WTC11 (cell line): ENCODE data around the gene ATAD2B. TPM values are rescaled to one million over a fixed set of nuclear protein-coding genes. Genes with fewer than 3 reads are reported as not detected.

Source experiments
- ATAC-seq: fragments of 200-7000 bp; cut with Tn5 transposase; 2 replicates; pipeline ENCODE4 v1.10.0; 2021; ENCODE audit warnings: mild to moderate bottlenecking, moderate library complexity
- CTCF ChIA-PET: fragments of 300-600 bp; sonication (Branson Sonifier 250); formaldehyde crosslinking; loops from one replicate; lab custom pipeline; 2021; ENCODE audit warnings: antibody characterized with exemption; lab: Charles Lee
- POLR2A ChIA-PET: fragments of 350-600 bp; sonication (Branson Sonifier 250); formaldehyde crosslinking; loops from one replicate; lab custom pipeline; 2021; ENCODE audit warnings: antibody characterized with exemption; lab: Charles Lee
- DNase-seq: peaks from one replicate; pipeline ENCODE4 v3.0.0; 2021; ENCODE audit warnings: low spot score
- H3K27ac Mint-ChIP-seq: 2 replicates; pipeline ENCODE4 v1.8.0; 2021; ENCODE audit warnings: mixed read lengths
- H3K27me3 Mint-ChIP-seq: 2 replicates; pipeline ENCODE4 v1.8.0; 2021; ENCODE audit warnings: low read depth, mild to moderate bottlenecking, moderate library complexity, mixed read lengths
- H3K36me3 Mint-ChIP-seq: 2 replicates; pipeline ENCODE4 v1.8.0; 2021; ENCODE audit warnings: mixed read lengths
- H3K4me1 Mint-ChIP-seq: 2 replicates; pipeline ENCODE4 v1.8.0; 2022; ENCODE audit warnings: mixed read lengths
- H3K4me3 Mint-ChIP-seq: 2 replicates; pipeline ENCODE4 v1.8.0; 2021; ENCODE audit warnings: mild to moderate bottlenecking, moderate library complexity, mixed read lengths
- H3K9me3 Mint-ChIP-seq: 2 replicates; pipeline ENCODE4 v1.8.0; 2021; ENCODE audit warnings: mixed read lengths
- ATF1 ChIP-seq: sonication (generic); formaldehyde crosslinking; IDR thresholded peaks from 2 replicates; pipeline ENCODE4 v1.8.1; 2023; ENCODE audit warnings: mild to moderate bottlenecking, moderate library complexity, missing genetic modification reagents
- FOXJ3 ChIP-seq: sonication (generic); formaldehyde crosslinking; IDR thresholded peaks from 2 replicates; pipeline ENCODE4 v1.9.0; 2021; ENCODE audit warnings: missing genetic modification reagents, mild to moderate bottlenecking, borderline replicate concordance
- FOXK1 ChIP-seq: sonication (generic); formaldehyde crosslinking; IDR thresholded peaks from 2 replicates; pipeline ENCODE4 v1.8.0; 2022; ENCODE audit warnings: mild to moderate bottlenecking, moderate library complexity, missing genetic modification reagents
- NR3C1 ChIP-seq: sonication (generic); formaldehyde crosslinking; conservative IDR thresholded peaks from 2 replicates; pipeline ENCODE4 v1.8.1; 2023; ENCODE audit warnings: low read depth, mild to moderate bottlenecking, missing genetic modification reagents
- TP53 ChIP-seq: sonication (generic); formaldehyde crosslinking; IDR thresholded peaks from 2 replicates; pipeline ENCODE4 v1.8.1; 2023; ENCODE audit warnings: mild to moderate bottlenecking, missing genetic modification reagents
- ZNF396 ChIP-seq: fragments of 250-450 bp; sonication (Bioruptor Pico); IDR thresholded peaks from 2 replicates; pipeline ENCODE4 v1.8.0; 2021; ENCODE audit warnings: mild to moderate bottlenecking, moderate library complexity, borderline replicate concordance
- ZNF416 ChIP-seq: fragments of 250-450 bp; sonication (Bioruptor Pico); IDR thresholded peaks from 2 replicates; pipeline ENCODE4 v1.9.0; 2021; ENCODE audit warnings: mild to moderate bottlenecking, inconsistent platforms
- ZNF423 ChIP-seq: fragments of 250-450 bp; sonication (Bioruptor Pico); IDR thresholded peaks from 2 replicates; pipeline ENCODE4 v2.1.2; 2022; ENCODE audit warnings: mild to moderate bottlenecking, moderate library complexity
- ZNF671 ChIP-seq: fragments of 250-450 bp; sonication (Bioruptor Pico); IDR thresholded peaks from 2 replicates; pipeline ENCODE4 v1.8.0; 2021; ENCODE audit warnings: mild to moderate bottlenecking
- total RNA-seq: library from RNA; stranded (reverse); gene quantifications from 3 replicates; pipeline ENCODE4 v1.2.3, GENCODE V29; 2021
- TF ChIP-seq, protein P1 (sequence below): sonication (generic); formaldehyde crosslinking; IDR thresholded peaks from 2 replicates; pipeline ENCODE4 v1.8.1; 2022; ENCODE audit warnings: low read depth, mild to moderate bottlenecking, moderate library complexity, missing genetic modification reagents, borderline replicate concordance
- TF ChIP-seq, protein P2 (sequence below): sonication (generic); formaldehyde crosslinking; IDR thresholded peaks from 2 replicates; pipeline ENCODE4 v1.8.1; 2022; ENCODE audit warnings: missing genetic modification reagents, borderline replicate concordance
- TF ChIP-seq, protein P3 (sequence below): sonication (generic); formaldehyde crosslinking; conservative IDR thresholded peaks from 2 replicates; pipeline ENCODE4 v1.8.1; 2023; ENCODE audit warnings: mild to moderate bottlenecking, low read depth, missing genetic modification reagents, moderate library complexity
- TF ChIP-seq, protein P4 (sequence below): sonication (generic); formaldehyde crosslinking; IDR thresholded peaks from 2 replicates; pipeline ENCODE4 v1.8.1; 2023; ENCODE audit warnings: mild to moderate bottlenecking, moderate library complexity, missing genetic modification reagents

ATAD2B gene
- total RNA-seq, 1 experiment from 2014 or later: 21.5 TPM

DNA sequence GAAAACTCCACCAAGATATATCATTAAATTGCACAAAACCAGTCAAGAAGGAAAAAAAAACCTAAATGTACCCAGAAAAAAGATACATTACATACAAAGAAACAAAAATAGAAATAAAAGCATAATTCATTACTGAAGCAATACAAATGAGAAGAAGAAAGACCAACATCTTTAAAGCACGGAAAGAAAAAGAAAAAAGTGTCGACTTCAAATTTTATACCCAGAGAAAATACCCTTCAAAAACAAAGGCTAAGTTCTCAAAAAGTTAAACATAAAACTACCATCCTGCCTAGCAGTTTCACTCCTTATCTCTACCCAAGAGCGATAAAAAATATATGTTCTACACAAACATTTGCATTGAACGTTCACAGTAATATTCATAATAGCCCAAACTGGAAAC, 82.0 kb downstream of the ATAD2B start:
- no peaks in the 10 kb centered on the region for H3K27me3 Mint-ChIP-seq
- POLR2A ChIA-PET: interaction anchor here (0.6 kb wide), 1 partner anchor 1570 kb away, joined by 4 read pairs; no protein-coding TSS in a partner anchor
- TF ChIP-seq ATF1 (CRISPR knock-in tag): no peak
- TF ChIP-seq, all 79 proteins: peak for 0
- H3K36me3 Mint-ChIP-seq: peaks cover 18% of the 10 kb centered on the region
- ATAC-seq: no peak
- no peak overlapping the region for H3K27ac Mint-ChIP-seq
- peaks cover 14% of the 10 kb centered on the region for H3K4me1 Mint-ChIP-seq
- CTCF ChIA-PET: interaction anchor here (1.1 kb wide), 1 partner anchor 20 kb away, joined by 3 read pairs; no protein-coding TSS in a partner anchor
- peaks cover 13% of the 10 kb centered on the region for H3K9me3 Mint-ChIP-seq
- DNase-seq: no peak
- no peak overlapping the region for H3K4me3 Mint-ChIP-seq

DNA sequence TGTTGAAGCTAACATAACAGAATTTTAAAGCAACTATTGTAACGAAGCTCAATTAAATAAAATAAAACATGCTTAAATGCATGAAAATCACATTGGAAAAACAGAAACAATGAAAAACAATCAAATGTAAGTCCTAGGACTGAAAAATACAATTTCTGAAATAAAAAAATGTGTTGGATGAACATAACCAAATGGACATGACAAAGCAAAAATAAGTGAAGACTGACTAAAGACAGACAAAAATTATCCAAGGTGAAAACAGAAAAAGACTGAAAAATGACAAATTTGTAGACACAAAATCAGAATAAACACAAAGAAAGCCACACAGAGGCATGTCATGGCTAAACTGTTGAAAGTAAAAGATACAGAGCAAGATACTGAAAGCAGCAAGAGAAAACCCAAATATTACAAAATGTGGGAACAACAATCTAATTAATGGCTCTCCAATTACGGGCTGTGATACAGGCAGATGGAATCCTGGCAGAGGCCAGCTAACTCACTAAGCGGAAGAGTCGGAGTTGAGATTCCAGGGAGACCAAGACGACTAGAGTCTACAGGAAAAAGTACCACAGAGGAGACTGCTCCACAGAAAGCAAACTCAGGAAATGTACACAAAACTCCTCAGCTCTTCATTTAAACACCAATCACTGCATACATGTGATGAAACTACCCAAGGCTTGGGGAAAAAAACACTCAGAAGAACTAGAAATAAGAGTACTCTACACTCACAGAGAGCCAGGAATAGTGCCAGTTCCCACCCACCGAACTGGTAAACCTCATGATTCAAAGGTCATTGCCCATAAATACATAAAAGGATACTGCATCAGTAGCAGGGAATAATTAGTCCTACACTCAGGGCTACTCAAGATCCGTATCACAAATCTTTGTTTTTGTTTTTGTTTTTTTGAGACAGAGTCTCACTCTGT, 83.6 kb downstream of the ATAD2B start:
- DNase-seq: no peak
- Mint-ChIP-seq H3K27ac (peak overlapping the region; percentile 71), H3K27me3 (no peaks in the 10 kb centered on the region), H3K4me1 (peaks cover 14% of the 10 kb centered on the region), H3K9me3 (peaks cover 21% of the 10 kb centered on the region), H3K4me3 (no peak overlapping the region), H3K36me3 (peaks cover 18% of the 10 kb centered on the region)
- no peak for ATAC-seq
- ChIA-PET POLR2A (interaction anchor here (0.6 to 1.3 kb wide), 2 partner anchors 32 to 84 kb away, joined by 3 to 4 read pairs; partner anchors contain the start of gene ATAD2B), CTCF (interaction anchor here (1.5 kb wide), 1 partner anchor 19 kb away, joined by 7 read pairs; no protein-coding TSS in a partner anchor)
- TF ChIP-seq, protein P1, sequence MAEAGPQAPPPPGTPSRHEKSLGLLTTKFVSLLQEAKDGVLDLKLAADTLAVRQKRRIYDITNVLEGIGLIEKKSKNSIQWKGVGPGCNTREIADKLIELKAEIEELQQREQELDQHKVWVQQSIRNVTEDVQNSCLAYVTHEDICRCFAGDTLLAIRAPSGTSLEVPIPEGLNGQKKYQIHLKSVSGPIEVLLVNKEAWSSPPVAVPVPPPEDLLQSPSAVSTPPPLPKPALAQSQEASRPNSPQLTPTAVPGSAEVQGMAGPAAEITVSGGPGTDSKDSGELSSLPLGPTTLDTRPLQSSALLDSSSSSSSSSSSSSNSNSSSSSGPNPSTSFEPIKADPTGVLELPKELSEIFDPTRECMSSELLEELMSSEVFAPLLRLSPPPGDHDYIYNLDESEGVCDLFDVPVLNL (CRISPR knock-in tag): no peak
- TF ChIP-seq, protein P2, sequence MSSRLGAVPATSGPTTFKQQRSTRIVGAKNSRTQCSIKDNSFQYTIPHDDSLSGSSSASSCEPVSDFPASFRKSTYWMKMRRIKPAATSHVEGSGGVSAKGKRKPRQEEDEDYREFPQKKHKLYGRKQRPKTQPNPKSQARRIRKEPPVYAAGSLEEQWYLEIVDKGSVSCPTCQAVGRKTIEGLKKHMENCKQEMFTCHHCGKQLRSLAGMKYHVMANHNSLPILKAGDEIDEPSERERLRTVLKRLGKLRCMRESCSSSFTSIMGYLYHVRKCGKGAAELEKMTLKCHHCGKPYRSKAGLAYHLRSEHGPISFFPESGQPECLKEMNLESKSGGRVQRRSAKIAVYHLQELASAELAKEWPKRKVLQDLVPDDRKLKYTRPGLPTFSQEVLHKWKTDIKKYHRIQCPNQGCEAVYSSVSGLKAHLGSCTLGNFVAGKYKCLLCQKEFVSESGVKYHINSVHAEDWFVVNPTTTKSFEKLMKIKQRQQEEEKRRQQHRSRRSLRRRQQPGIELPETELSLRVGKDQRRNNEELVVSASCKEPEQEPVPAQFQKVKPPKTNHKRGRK: no peak
- TF ChIP-seq TP53 (CRISPR knock-in tag) (no peak), ZNF416 (CRISPR knock-in tag) (no peak), FOXK1 (CRISPR knock-in tag) (no peak)
- TF ChIP-seq, protein P3, sequence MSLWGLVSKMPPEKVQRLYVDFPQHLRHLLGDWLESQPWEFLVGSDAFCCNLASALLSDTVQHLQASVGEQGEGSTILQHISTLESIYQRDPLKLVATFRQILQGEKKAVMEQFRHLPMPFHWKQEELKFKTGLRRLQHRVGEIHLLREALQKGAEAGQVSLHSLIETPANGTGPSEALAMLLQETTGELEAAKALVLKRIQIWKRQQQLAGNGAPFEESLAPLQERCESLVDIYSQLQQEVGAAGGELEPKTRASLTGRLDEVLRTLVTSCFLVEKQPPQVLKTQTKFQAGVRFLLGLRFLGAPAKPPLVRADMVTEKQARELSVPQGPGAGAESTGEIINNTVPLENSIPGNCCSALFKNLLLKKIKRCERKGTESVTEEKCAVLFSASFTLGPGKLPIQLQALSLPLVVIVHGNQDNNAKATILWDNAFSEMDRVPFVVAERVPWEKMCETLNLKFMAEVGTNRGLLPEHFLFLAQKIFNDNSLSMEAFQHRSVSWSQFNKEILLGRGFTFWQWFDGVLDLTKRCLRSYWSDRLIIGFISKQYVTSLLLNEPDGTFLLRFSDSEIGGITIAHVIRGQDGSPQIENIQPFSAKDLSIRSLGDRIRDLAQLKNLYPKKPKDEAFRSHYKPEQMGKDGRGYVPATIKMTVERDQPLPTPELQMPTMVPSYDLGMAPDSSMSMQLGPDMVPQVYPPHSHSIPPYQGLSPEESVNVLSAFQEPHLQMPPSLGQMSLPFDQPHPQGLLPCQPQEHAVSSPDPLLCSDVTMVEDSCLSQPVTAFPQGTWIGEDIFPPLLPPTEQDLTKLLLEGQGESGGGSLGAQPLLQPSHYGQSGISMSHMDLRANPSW (CRISPR knock-in tag): no peak
- TF ChIP-seq, protein P4, sequence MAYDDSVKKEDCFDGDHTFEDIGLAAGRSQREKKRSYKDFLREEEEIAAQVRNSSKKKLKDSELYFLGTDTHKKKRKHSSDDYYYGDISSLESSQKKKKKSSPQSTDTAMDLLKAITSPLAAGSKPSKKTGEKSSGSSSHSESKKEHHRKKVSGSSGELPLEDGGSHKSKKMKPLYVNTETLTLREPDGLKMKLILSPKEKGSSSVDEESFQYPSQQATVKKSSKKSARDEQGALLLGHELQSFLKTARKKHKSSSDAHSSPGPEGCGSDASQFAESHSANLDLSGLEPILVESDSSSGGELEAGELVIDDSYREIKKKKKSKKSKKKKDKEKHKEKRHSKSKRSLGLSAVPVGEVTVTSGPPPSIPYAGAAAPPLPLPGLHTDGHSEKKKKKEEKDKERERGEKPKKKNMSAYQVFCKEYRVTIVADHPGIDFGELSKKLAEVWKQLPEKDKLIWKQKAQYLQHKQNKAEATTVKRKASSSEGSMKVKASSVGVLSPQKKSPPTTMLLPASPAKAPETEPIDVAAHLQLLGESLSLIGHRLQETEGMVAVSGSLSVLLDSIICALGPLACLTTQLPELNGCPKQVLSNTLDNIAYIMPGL (CRISPR knock-in tag): no peak

DNA sequence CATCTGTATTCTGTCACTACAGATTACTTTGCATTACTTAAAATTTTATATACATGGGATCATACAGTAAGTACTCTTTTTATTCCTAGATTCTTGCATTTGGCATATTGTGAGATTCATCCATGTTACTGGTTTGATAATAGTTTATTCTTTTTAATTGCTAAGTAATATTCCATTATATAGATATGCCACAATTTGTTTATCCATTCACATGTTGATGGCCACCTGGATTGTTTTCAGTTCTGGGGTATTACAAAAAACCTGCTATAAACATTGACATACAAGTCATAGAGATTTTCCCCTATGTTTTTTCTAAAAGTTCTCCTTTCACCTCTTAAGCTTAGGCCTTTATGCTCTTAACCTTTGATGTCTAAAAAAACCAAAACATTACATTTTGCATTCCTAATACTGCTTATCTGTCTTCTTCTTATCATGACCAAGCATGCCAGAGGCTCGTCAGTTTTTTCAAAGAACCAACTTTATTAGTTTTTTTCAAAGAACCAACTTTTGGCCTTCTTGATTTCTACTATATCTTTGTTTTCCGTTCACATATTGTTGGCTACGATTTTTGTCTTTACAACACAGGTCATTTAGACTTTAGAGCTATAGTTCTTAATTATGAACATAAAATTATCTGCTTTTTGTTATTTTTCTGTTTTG, 86.9 kb downstream of the ATAD2B start:
- peaks cover 39% of the 10 kb centered on the region for H3K36me3 Mint-ChIP-seq
- H3K27me3 Mint-ChIP-seq: no peaks in the 10 kb centered on the region
- peaks cover 14% of the 10 kb centered on the region for H3K4me1 Mint-ChIP-seq
- H3K9me3 Mint-ChIP-seq: peaks cover 28% of the 10 kb centered on the region
- DNase-seq (no peak), ATAC-seq (no peak)
- ChIA-PET POLR2A (no interaction called here), CTCF (no interaction called here)
- H3K4me3 Mint-ChIP-seq: no peak overlapping the region
- no peak overlapping the region for H3K27ac Mint-ChIP-seq
- TF ChIP-seq ZNF396 (CRISPR knock-in tag) (no peak), ZNF423 (CRISPR knock-in tag) (no peak), ZNF671 (CRISPR knock-in tag) (no peak), NR3C1 (CRISPR knock-in tag) (no peak), TP53 (CRISPR knock-in tag) (no peak), FOXJ3 (no peak)
- TF ChIP-seq, all 79 proteins: peak for 0
